HepG2 (cell line): ENCODE measurements around the gene DNAJA3. TPM values are rescaled to one million over a fixed set of nuclear protein-coding genes. Genes with fewer than 3 reads are reported as not detected.

Experiments used
- ADNP ChIP-seq: sonication (generic); formaldehyde crosslinking; IDR thresholded peaks from 2 replicates; pipeline ENCODE4 v1.4.0; 2020; ENCODE audit warnings: missing genetic modification reagents
- AKAP8 ChIP-seq: sonication (generic); formaldehyde crosslinking; IDR thresholded peaks from 2 replicates; pipeline ENCODE4 v1.5.1; 2020; ENCODE audit warnings: mild to moderate bottlenecking, missing genetic modification reagents
- ARNT2 ChIP-seq: sonication (generic); formaldehyde crosslinking; IDR thresholded peaks from 2 replicates; pipeline ENCODE4 v1.8.0; 2022; ENCODE audit warnings: mild to moderate bottlenecking, low read depth, missing genetic modification reagents, moderate library complexity
- MXI1 ChIP-seq: IDR thresholded peaks from 3 replicates; pipeline ENCODE4 v1.6.1; 2012; ENCODE audit warnings: low read depth, low read length, inconsistent platforms, borderline replicate concordance
- NFE2L1 ChIP-seq: sonication (generic); formaldehyde crosslinking; IDR thresholded peaks from 2 replicates; pipeline ENCODE4 v1.4.0; 2020; ENCODE audit warnings: missing genetic modification reagents, mild to moderate bottlenecking, borderline replicate concordance
- NPAS2 ChIP-seq: sonication (generic); formaldehyde crosslinking; IDR thresholded peaks from 2 replicates; pipeline ENCODE4 v1.8.0; 2022; ENCODE audit warnings: mild to moderate bottlenecking, missing genetic modification reagents, borderline replicate concordance
- PAWR ChIP-seq: sonication (generic); formaldehyde crosslinking; IDR thresholded peaks from 2 replicates; pipeline ENCODE4 v1.4.0; 2020; ENCODE audit warnings: missing genetic modification reagents, mild to moderate bottlenecking, borderline replicate concordance
- PHF20 ChIP-seq: sonication (generic); formaldehyde crosslinking; IDR thresholded peaks from 2 replicates; pipeline ENCODE4 v1.5.0; 2020; ENCODE audit warnings: mild to moderate bottlenecking, missing genetic modification reagents
- TCF12 ChIP-seq, 2 experiments: fragments of 450-650 bp in 1 of 2; sonication (generic) in 1 of 2; formaldehyde crosslinking in 1 of 2; IDR thresholded peaks; 2 replicates each; pipeline versions ENCODE4 v1.6.1 to v1.8.0; 2017 to 2022; ENCODE audit warnings: antibody characterized with exemption in 1 of 2, mild to moderate bottlenecking in 1 of 2, missing genetic modification reagents in 1 of 2, moderate library complexity in 1 of 2
- WIZ ChIP-seq: sonication (generic); formaldehyde crosslinking; IDR thresholded peaks from 2 replicates; pipeline ENCODE4 v1.5.1; 2020; ENCODE audit warnings: mild to moderate bottlenecking, missing genetic modification reagents
- ZBTB3 ChIP-seq: sonication (generic); formaldehyde crosslinking; IDR thresholded peaks from 2 replicates; pipeline ENCODE4 v1.4.0; 2020; ENCODE audit warnings: low read depth, mild to moderate bottlenecking, moderate library complexity, missing genetic modification reagents, borderline replicate concordance
- ZNF143 ChIP-seq: sonication (generic); formaldehyde crosslinking; IDR thresholded peaks from 2 replicates; pipeline ENCODE4 v1.4.0; 2020; ENCODE audit warnings: missing genetic modification reagents
- ZNF451 ChIP-seq: sonication (generic); formaldehyde crosslinking; IDR thresholded peaks from 2 replicates; pipeline ENCODE4 v1.5.0; 2020; ENCODE audit warnings: mild to moderate bottlenecking, missing genetic modification reagents
- ZNF562 ChIP-seq: sonication (generic); formaldehyde crosslinking; IDR thresholded peaks from 2 replicates; pipeline ENCODE4 v1.8.0; 2022; ENCODE audit warnings: missing genetic modification reagents, borderline replicate concordance
- ZNF564 ChIP-seq: sonication (generic); formaldehyde crosslinking; IDR thresholded peaks from 2 replicates; pipeline ENCODE4 v1.8.1; 2023; ENCODE audit warnings: mild to moderate bottlenecking, missing genetic modification reagents
- ZNF790 ChIP-seq: sonication (generic); formaldehyde crosslinking; IDR thresholded peaks from 2 replicates; pipeline ENCODE4 v1.8.0; 2022; ENCODE audit warnings: missing genetic modification reagents, mild to moderate bottlenecking, borderline replicate concordance
- ZNF83 ChIP-seq: sonication (generic); formaldehyde crosslinking; IDR thresholded peaks from 2 replicates; pipeline ENCODE4 v1.4.0; 2020; ENCODE audit warnings: missing genetic modification reagents, mild to moderate bottlenecking, borderline replicate concordance
- ZSCAN30 ChIP-seq: sonication (generic); formaldehyde crosslinking; IDR thresholded peaks from 2 replicates; pipeline ENCODE4 v1.5.0; 2020; ENCODE audit warnings: mild to moderate bottlenecking, missing genetic modification reagents
- polyA plus RNA-seq, 8 experiments: library from polyadenylated mRNA; depleted of rRNA in 3 of 8; stranded (reverse) in 7 of 8; unstranded in 1 of 8; fragments of >200 nt; fragmentation: Illumina TruSeq in 4 of 8; extraction: Trizol in 4 of 8; gene quantifications; 2 replicates each; pipeline versions ENCODE4 v1.2.1 to v1.2.3, GENCODE V29; 2011 to 2016; ENCODE audit warnings: low read depth in 4 of 8, missing spikeins in 1 of 8, mixed read lengths in 1 of 8; ENCODE audit not compliant: insufficient read depth in 1 of 8
- total RNA-seq, 5 experiments: library from RNA; depleted of rRNA; stranded (reverse); fragments of >200 nt; fragmentation: Illumina TruSeq; extraction: Trizol; gene quantifications; 2 replicates each; pipeline ENCODE4 v1.2.3, GENCODE V29; 2016; ENCODE audit warnings: low read depth in 1 of 5
- TF ChIP-seq, protein P1 (sequence below): sonication (generic); formaldehyde crosslinking; IDR thresholded peaks from 2 replicates; pipeline ENCODE4 v1.4.0; 2020; ENCODE audit warnings: missing genetic modification reagents, borderline replicate concordance
- TF ChIP-seq, protein P2 (sequence below): sonication (generic); formaldehyde crosslinking; IDR thresholded peaks from 2 replicates; pipeline ENCODE4 v1.4.0; 2020; ENCODE audit warnings: mild to moderate bottlenecking, missing genetic modification reagents
- TF ChIP-seq, protein P3 (sequence below): sonication (generic); formaldehyde crosslinking; IDR thresholded peaks from 2 replicates; pipeline ENCODE4 v1.4.0; 2020; ENCODE audit warnings: missing genetic modification reagents
- TF ChIP-seq, protein P4 (sequence below): sonication (generic); formaldehyde crosslinking; IDR thresholded peaks from 2 replicates; pipeline ENCODE4 v1.4.0; 2020; ENCODE audit warnings: missing genetic modification reagents, low read depth, mild to moderate bottlenecking, borderline replicate concordance

Gene DNAJA3
- total and polyA plus RNA-seq, 2 of the 13 experiments (the other 11 are each of a cell fraction or from before 2014, with no cell fraction given): 77.0 to 83.3 TPM

DNA sequence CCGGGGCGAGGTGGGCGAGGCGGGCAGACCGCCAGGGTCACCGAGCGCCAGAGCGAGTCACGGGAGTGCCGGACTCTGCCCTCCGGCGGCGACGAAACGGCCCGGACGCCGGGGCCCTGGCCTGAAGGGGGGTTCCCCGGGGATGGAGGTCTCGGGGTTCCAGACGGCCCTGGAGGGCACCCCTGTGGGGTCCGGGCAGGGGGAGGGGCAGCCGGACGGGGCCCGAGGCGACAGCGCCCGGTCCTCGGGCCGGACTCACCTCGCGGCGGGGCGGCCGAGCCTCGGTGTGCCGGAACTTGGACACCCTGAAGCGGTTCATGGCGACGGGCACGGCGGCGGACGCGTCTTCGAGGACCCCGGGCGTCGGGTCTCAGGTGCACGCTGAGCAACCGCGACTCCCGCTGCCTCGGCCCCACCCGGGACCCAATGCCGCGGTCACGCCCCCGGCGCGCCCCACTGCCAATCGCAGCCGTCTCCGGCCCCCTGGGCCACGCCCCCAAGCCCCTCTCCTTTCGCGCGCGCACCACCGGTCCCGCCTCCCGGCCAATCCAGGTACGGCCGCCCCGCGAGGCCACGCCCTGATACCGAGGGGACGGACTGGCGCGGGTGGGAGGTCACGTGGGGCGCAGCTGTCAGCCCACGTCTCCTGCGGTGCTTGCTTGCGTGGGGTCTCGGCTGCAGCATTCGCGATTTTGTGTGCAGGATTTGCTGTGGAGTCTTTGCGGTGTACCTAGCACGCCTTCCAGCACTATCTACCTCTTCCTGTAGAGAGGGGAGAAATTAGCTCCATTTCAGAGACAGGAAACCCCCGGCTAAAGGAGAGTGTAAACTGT is 9.3 kb upstream of the DNAJA3 start, which contains the start of gene CORO7 (continued):
- TF ChIP-seq ARNT2 (CRISPR knock-in tag): peak; percentile 75
- no peak for TF ChIP-seq NFE2L1 (CRISPR knock-in tag)
- TF ChIP-seq ZNF143 (CRISPR knock-in tag): no peak
- no peak for TF ChIP-seq PAWR (CRISPR knock-in tag)
- TF ChIP-seq NPAS2: no peak
- no peak for TF ChIP-seq ZNF564 (CRISPR knock-in tag)
- TF ChIP-seq PHF20 (CRISPR knock-in tag): peak; percentile 6; the same call in 1 of the 2 replicates
- TF ChIP-seq ZNF451: no peak; the same call in 1 of the 2 replicates
- TF ChIP-seq MXI1: peak; percentile 81; the same call in 2 of the 3 replicates
- TF ChIP-seq, protein P1, sequence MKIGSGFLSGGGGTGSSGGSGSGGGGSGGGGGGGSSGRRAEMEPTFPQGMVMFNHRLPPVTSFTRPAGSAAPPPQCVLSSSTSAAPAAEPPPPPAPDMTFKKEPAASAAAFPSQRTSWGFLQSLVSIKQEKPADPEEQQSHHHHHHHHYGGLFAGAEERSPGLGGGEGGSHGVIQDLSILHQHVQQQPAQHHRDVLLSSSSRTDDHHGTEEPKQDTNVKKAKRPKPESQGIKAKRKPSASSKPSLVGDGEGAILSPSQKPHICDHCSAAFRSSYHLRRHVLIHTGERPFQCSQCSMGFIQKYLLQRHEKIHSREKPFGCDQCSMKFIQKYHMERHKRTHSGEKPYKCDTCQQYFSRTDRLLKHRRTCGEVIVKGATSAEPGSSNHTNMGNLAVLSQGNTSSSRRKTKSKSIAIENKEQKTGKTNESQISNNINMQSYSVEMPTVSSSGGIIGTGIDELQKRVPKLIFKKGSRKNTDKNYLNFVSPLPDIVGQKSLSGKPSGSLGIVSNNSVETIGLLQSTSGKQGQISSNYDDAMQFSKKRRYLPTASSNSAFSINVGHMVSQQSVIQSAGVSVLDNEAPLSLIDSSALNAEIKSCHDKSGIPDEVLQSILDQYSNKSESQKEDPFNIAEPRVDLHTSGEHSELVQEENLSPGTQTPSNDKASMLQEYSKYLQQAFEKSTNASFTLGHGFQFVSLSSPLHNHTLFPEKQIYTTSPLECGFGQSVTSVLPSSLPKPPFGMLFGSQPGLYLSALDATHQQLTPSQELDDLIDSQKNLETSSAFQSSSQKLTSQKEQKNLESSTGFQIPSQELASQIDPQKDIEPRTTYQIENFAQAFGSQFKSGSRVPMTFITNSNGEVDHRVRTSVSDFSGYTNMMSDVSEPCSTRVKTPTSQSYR (CRISPR knock-in tag): no peak
- TF ChIP-seq, protein P2, sequence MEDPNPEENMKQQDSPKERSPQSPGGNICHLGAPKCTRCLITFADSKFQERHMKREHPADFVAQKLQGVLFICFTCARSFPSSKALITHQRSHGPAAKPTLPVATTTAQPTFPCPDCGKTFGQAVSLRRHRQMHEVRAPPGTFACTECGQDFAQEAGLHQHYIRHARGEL: no peak
- TF ChIP-seq ADNP (CRISPR knock-in tag): no peak
- TF ChIP-seq ZSCAN30 (CRISPR knock-in tag): no peak
- no peak for TF ChIP-seq TCF12 (IDR thresholded peaks at IDR 0.05)
- no peak for TF ChIP-seq TCF12 (CRISPR knock-in tag; IDR thresholded peaks at IDR 0.05)
- peak; percentile 39; the same call in 1 of the 2 replicates for TF ChIP-seq AKAP8 (CRISPR knock-in tag)
- TF ChIP-seq, protein P3, sequence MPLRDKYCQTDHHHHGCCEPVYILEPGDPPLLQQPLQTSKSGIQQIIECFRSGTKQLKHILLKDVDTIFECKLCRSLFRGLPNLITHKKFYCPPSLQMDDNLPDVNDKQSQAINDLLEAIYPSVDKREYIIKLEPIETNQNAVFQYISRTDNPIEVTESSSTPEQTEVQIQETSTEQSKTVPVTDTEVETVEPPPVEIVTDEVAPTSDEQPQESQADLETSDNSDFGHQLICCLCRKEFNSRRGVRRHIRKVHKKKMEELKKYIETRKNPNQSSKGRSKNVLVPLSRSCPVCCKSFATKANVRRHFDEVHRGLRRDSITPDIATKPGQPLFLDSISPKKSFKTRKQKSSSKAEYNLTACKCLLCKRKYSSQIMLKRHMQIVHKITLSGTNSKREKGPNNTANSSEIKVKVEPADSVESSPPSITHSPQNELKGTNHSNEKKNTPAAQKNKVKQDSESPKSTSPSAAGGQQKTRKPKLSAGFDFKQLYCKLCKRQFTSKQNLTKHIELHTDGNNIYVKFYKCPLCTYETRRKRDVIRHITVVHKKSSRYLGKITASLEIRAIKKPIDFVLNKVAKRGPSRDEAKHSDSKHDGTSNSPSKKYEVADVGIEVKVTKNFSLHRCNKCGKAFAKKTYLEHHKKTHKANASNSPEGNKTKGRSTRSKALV (CRISPR knock-in tag): no peak
- TF ChIP-seq ZBTB3 (CRISPR knock-in tag): no peak
- TF ChIP-seq WIZ (CRISPR knock-in tag): 0 out of 2 replicates have a peak, but pooled peaks have one; percentile 30
- TF ChIP-seq, protein P4, sequence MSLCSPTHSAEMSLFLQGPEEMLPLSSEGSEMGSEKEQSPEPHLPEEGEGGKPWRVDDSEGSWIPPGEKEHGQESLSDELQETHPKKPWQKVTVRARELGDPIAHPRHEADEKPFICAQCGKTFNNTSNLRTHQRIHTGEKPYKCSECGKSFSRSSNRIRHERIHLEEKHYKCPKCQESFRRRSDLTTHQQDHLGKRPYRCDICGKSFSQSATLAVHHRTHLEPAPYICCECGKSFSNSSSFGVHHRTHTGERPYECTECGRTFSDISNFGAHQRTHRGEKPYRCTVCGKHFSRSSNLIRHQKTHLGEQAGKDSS (CRISPR knock-in tag): no peak
- TF ChIP-seq ZNF790: 0 out of 2 replicates have a peak, but pooled peaks have one; percentile 47
- TF ChIP-seq ZNF83 (CRISPR knock-in tag): no peak
- TF ChIP-seq ZNF562 (CRISPR knock-in tag): no peak
